ENCODE data around the gene SNX11.

The SNX11 gene

DNA sequence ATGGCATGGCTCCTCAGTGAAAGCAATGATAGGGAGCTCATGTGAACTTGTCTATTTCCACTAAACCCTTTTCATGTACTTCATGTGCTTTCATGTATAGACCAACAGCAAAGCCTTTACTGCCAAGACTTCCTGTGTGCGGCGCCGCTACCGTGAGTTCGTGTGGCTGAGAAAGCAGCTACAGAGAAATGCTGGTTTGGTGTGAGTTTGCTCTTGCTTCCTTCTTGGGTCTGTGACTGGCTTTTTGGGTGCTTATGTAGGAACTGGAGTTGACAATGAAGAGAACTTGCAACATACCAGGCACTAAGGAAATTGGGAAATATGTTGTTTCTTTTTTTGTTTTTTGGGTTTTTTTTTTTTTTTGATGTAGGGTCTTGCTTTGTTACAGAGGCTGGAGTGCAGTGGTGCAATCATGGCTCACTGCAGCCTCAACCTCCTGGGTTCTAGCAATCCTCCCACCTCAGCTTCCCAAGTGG, 5.7 kb downstream of the SNX11 start:
- Histone ChIP-seq H3K4me3 (ENCODE audit: insufficient read depth, low read depth, low read length, poor library complexity, severe bottlenecking) (no peak overlapping the region), H3K4me1 (ENCODE audit: control insufficient read depth, insufficient read depth, low read length, poor library complexity, severe bottlenecking) (peaks cover 16% of the 10 kb centered on the region), H3K36me3 (ENCODE audit: control insufficient read depth, insufficient read depth, low read length) (peaks cover 20% of the 10 kb centered on the region), H3K27me3 (replicated peaks; ENCODE audit: control insufficient read depth, insufficient read depth, low read length, poor library complexity, severe bottlenecking) (no peaks in the 10 kb centered on the region), H3K9me3 (ENCODE audit: control insufficient read depth, low read length) (no peaks in the 10 kb centered on the region), H3K27ac (ENCODE audit: insufficient read depth, low read length, poor library complexity, severe bottlenecking) (no peak overlapping the region)
- peak in 1 of 3 donors; percentile 10 for DNase-seq

DNA sequence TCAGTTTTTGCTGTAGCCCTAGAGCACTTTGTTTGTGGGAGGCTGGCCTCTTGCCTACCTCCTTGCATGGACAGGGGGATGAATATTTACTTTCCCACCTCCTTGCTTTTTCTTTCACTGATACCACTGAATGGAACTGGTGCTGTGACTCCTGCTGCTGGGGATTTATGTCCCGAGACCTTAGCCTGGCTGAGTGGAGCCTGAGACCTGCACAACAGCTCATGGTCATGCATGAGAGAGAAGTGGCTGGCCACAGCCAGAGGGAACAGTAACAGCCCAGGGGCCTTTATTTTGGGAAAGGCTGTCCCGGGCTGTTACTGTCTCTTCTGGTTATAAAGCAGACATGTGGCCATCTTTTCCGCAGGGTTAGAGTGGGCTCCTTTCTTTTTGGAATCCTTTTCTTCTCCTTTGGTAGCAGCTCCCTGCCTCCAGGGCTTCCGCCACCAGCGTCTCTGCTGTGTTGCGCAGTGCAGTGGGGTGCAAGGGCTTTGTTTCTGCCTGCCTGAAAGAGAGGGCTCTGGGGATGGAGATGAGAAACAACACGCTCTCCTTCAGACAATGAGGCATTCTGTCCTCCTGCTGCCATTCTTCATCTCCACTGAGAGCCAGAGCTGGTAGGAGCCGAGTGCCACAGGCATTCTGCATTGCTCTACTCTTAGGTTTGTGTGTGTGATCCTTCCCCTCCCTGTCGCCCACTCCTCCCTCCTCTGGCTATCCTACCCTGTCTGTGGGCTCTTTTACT, 14.5 kb downstream of the SNX11 start:
- Histone ChIP-seq H3K9me3 (ENCODE audit: control insufficient read depth, low read length) (no peaks in the 10 kb centered on the region), H3K27ac (ENCODE audit: insufficient read depth, low read length, poor library complexity, severe bottlenecking) (no peak overlapping the region), H3K36me3 (ENCODE audit: control insufficient read depth, insufficient read depth, low read length) (peaks cover 37% of the 10 kb centered on the region), H3K27me3 (replicated peaks; ENCODE audit: control insufficient read depth, insufficient read depth, low read length, poor library complexity, severe bottlenecking) (no peaks in the 10 kb centered on the region), H3K4me1 (ENCODE audit: control insufficient read depth, insufficient read depth, low read length, poor library complexity, severe bottlenecking) (no peaks in the 10 kb centered on the region), H3K4me3 (ENCODE audit: insufficient read depth, low read depth, low read length, poor library complexity, severe bottlenecking) (no peak overlapping the region)
- DNase-seq = no peak

DNA sequence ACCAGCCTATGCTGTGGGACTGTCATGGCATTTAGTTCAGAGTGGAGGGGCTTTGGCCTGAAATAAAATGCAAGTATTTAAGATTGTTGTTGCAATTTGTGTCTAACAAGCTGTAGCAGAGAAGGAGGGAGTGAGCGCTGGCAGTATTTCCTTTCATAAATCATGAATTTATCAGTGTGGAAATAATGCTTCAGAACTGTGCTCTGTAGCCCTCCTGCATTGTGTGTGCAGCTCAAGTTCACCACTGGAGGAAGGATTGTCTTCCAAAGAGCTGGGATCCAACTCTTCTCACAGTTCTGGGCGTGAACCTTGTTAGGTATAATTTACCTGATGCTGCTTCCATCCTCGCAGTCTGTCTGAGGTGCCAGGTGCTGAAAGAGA, 15.1 kb downstream of the SNX11 start:
- Histone ChIP-seq H3K9me3 (ENCODE audit: control insufficient read depth, low read length) (no peaks in the 10 kb centered on the region), H3K27me3 (replicated peaks; ENCODE audit: control insufficient read depth, insufficient read depth, low read length, poor library complexity, severe bottlenecking) (no peaks in the 10 kb centered on the region), H3K4me3 (ENCODE audit: insufficient read depth, low read depth, low read length, poor library complexity, severe bottlenecking) (no peak overlapping the region), H3K4me1 (ENCODE audit: control insufficient read depth, insufficient read depth, low read length, poor library complexity, severe bottlenecking) (no peaks in the 10 kb centered on the region), H3K36me3 (ENCODE audit: control insufficient read depth, insufficient read depth, low read length) (peaks cover 34% of the 10 kb centered on the region), H3K27ac (ENCODE audit: insufficient read depth, low read length, poor library complexity, severe bottlenecking) (no peak overlapping the region)
- DNase-seq = no peak

DNA sequence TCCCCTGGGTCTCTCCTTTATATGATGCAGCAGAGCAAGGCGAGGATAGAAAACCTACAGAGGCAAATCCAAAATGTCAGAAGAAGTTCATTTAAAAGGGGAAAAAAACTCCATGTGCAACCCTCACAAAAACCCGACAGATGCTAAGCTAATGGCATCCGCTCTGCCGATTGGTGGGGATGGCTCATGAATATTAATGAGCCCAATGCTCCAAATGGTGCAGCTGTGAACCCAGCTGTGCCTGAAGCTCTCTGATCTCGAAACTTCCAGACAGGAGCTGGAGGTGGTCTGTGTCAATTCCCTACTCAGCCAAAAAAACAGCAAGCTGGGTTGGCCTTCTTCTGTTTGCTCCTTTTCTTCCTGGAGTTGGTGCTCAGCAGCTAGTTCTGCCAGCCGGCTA, 15.5 kb downstream of the SNX11 start:
- no peak for DNase-seq
- no peaks in the 10 kb centered on the region for H3K9me3 ChIP-seq (ENCODE audit: control insufficient read depth, low read length)
- no peaks in the 10 kb centered on the region for H3K27me3 ChIP-seq (replicated peaks; ENCODE audit: control insufficient read depth, insufficient read depth, low read length, poor library complexity, severe bottlenecking)
- peaks cover 32% of the 10 kb centered on the region for H3K36me3 ChIP-seq (ENCODE audit: control insufficient read depth, insufficient read depth, low read length)
- H3K27ac ChIP-seq (ENCODE audit: insufficient read depth, low read length, poor library complexity, severe bottlenecking) = no peak overlapping the region
- no peak overlapping the region for H3K4me3 ChIP-seq (ENCODE audit: insufficient read depth, low read depth, low read length, poor library complexity, severe bottlenecking)
- no peaks in the 10 kb centered on the region for H3K4me1 ChIP-seq (ENCODE audit: control insufficient read depth, insufficient read depth, low read length, poor library complexity, severe bottlenecking)

DNA sequence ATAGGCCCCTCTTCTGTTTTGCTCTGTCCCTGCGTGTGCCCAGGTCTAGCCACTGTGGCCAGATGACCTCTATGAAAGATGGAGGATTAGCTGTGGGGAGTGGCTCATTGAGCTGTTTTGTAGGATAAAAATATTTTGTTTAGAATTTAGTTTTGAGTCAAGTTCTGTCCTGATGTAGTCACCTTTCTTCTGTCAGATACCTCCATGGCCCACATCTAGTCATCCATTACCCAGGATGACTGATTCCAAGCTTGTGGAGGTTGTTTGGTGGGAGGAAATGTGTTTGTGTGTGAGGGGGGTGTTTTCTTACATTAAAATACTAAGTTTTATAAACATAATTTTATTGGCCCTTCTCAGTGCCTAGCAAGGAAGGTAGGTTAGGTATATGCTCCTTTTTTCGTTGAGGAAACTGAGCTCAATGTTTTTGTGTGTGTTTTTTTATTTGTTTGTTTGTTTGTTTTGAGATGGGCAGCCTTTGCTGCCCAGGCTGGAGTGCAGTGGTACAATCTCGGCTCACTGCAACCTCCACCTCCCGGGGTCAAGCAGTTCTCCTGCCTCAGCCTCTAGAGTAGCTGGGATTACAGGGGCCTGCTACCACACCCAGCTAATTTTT, 16.3 kb downstream of the SNX11 start:
- Histone ChIP-seq H3K4me3 (ENCODE audit: insufficient read depth, low read depth, low read length, poor library complexity, severe bottlenecking) (no peak overlapping the region), H3K27ac (ENCODE audit: insufficient read depth, low read length, poor library complexity, severe bottlenecking) (no peak overlapping the region), H3K36me3 (ENCODE audit: control insufficient read depth, insufficient read depth, low read length) (peaks cover 28% of the 10 kb centered on the region), H3K27me3 (replicated peaks; ENCODE audit: control insufficient read depth, insufficient read depth, low read length, poor library complexity, severe bottlenecking) (no peaks in the 10 kb centered on the region), H3K9me3 (ENCODE audit: control insufficient read depth, low read length) (no peaks in the 10 kb centered on the region), H3K4me1 (ENCODE audit: control insufficient read depth, insufficient read depth, low read length, poor library complexity, severe bottlenecking) (no peaks in the 10 kb centered on the region)
- no peak for DNase-seq

DNA sequence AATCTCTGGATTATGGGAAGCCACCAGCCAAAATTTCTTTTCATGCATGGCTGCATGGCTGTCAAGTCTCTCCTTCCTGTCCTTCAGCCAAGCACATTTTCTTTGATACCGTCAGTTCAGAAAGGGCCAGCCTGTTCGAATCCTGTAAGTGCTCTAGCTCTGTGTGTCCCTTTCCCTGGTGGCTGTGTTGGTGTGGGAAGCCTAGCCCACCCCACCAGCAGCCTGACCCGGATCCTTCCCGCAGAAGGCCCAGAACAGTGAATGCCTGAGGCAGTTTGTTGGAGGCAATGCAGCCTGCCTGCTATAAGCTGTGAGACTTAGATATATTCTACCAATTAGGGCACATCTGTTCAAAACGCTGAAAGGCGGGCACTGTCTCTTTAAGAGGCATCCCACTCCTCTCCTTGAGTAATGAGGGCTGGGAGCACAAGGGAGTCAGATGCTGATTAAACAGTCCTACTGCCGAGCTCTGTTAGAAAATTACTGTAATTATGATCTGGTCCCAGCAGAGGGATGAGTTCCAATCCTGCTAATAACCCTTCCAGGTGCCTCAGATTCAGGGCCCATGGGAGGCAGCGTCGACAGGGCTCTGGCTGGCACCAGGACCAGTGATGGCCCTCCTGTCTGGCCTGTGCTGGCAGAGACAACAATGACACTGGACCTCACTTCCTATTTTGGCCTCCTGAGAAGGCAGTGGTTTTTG, 18.4 kb downstream of the SNX11 start:
- DNase-seq = no peak
- Histone ChIP-seq H3K4me3 (ENCODE audit: insufficient read depth, low read depth, low read length, poor library complexity, severe bottlenecking) (no peak overlapping the region), H3K36me3 (ENCODE audit: control insufficient read depth, insufficient read depth, low read length) (peaks cover 20% of the 10 kb centered on the region)

DNA sequence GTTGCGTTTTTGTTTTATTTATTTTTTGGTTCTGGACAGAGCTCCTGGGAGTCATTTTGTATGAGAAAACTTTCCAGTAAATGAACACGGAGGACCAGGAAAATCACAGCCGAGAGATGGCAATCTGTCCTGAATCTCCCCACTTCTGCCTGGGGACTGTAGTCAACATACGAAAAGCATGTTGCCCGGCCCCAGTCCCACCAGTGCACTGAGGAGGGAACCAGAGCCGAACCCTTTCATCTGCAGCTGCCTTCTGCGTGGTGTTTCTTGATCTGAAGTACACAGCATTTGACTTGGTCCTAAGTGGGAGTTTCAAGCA, 18.9 kb downstream of the SNX11 start:
- H3K36me3 ChIP-seq (ENCODE audit: control insufficient read depth, insufficient read depth, low read length) = peaks cover 15% of the 10 kb centered on the region

More for the DNA sequence above, 18.4 kb downstream of the SNX11 start:
- Histone ChIP-seq H3K27ac (ENCODE audit: insufficient read depth, low read length, poor library complexity, severe bottlenecking) (no peak overlapping the region), H3K9me3 (ENCODE audit: control insufficient read depth, low read length) (no peaks in the 10 kb centered on the region), H3K27me3 (replicated peaks; ENCODE audit: control insufficient read depth, insufficient read depth, low read length, poor library complexity, severe bottlenecking) (no peaks in the 10 kb centered on the region), H3K4me1 (ENCODE audit: control insufficient read depth, insufficient read depth, low read length, poor library complexity, severe bottlenecking) (no peaks in the 10 kb centered on the region)

DNA sequence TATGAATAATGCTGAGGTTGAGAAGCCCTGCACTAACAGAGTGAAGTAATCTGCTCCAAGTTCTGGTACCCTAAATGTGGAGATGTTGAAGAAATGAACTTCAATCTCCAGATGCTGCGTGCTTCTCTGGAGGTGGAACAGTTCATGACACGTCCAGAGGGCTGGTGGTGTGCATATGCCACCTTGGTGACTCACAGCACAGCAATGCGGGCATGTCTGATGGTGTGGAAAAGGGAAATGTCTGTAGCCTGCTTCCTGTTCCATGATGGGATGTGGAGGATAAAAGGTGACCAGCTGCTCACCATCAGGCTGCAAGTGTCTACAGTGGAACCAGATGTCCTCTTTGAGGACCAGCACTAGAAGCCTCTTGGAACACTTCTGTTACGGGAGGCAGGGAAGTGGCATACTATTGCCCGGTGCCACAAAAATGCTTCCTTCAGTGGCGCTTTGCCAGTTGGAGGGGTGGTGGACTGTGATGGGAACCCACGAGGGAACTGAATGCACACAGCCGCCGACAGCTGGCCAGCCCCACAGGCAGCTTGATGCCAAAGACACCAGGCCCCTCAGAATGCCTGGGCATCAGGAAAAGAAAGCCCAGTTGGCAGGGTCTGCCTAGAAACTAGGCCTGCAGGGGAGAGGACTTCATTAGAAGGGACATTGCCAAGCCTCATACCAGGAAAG, 19.9 kb downstream of the SNX11 start:
- H3K4me3 ChIP-seq (ENCODE audit: insufficient read depth, low read depth, low read length, poor library complexity, severe bottlenecking) = no peak overlapping the region
- no peaks in the 10 kb centered on the region for H3K9me3 ChIP-seq (ENCODE audit: control insufficient read depth, low read length)
- peaks cover 4% of the 10 kb centered on the region for H3K36me3 ChIP-seq (ENCODE audit: control insufficient read depth, insufficient read depth, low read length)
- no peak overlapping the region for H3K27ac ChIP-seq (ENCODE audit: insufficient read depth, low read length, poor library complexity, severe bottlenecking)
- no peak for DNase-seq
- no peaks in the 10 kb centered on the region for H3K4me1 ChIP-seq (ENCODE audit: control insufficient read depth, insufficient read depth, low read length, poor library complexity, severe bottlenecking)
- H3K27me3 ChIP-seq (replicated peaks; ENCODE audit: control insufficient read depth, insufficient read depth, low read length, poor library complexity, severe bottlenecking) = no peaks in the 10 kb centered on the region

More for the DNA sequence above, 18.9 kb downstream of the SNX11 start:
- H3K27me3 ChIP-seq (replicated peaks; ENCODE audit: control insufficient read depth, insufficient read depth, low read length, poor library complexity, severe bottlenecking) = no peaks in the 10 kb centered on the region
- H3K4me1 ChIP-seq (ENCODE audit: control insufficient read depth, insufficient read depth, low read length, poor library complexity, severe bottlenecking) = no peaks in the 10 kb centered on the region
- H3K27ac ChIP-seq (ENCODE audit: insufficient read depth, low read length, poor library complexity, severe bottlenecking) = no peak overlapping the region
- H3K9me3 ChIP-seq (ENCODE audit: control insufficient read depth, low read length) = no peaks in the 10 kb centered on the region
- no peak overlapping the region for H3K4me3 ChIP-seq (ENCODE audit: insufficient read depth, low read depth, low read length, poor library complexity, severe bottlenecking)
- no peak for DNase-seq

DNA sequence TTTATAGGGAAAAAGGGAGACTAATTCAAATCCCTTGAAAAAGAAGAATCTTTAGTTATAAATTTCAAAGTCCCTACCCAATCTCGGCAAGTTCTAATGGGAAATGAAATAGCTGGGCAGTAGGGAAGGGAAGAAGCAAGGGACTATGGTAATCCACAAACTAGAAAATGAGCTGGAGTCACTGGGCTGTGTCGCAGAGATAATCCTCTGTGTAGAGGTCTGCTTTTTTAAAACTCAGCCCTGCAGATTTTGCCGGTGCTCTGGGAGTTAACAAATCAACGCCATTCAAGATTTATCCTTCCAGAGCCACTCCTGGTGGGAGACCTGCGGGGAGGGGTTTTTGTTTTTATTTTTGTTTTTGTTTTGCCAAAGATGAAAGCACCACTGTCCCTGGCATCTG, 20.8 kb downstream of the SNX11 start:
- H3K9me3 ChIP-seq (ENCODE audit: control insufficient read depth, low read length) = no peaks in the 10 kb centered on the region
- H3K27ac ChIP-seq (ENCODE audit: insufficient read depth, low read length, poor library complexity, severe bottlenecking) = no peak overlapping the region
- DNase-seq = no peak
- H3K4me3 ChIP-seq (ENCODE audit: insufficient read depth, low read depth, low read length, poor library complexity, severe bottlenecking) = no peak overlapping the region
- H3K36me3 ChIP-seq (ENCODE audit: control insufficient read depth, insufficient read depth, low read length) = peaks cover 6% of the 10 kb centered on the region
- no peaks in the 10 kb centered on the region for H3K4me1 ChIP-seq (ENCODE audit: control insufficient read depth, insufficient read depth, low read length, poor library complexity, severe bottlenecking)
- H3K27me3 ChIP-seq (replicated peaks; ENCODE audit: control insufficient read depth, insufficient read depth, low read length, poor library complexity, severe bottlenecking) = no peaks in the 10 kb centered on the region

DNA sequence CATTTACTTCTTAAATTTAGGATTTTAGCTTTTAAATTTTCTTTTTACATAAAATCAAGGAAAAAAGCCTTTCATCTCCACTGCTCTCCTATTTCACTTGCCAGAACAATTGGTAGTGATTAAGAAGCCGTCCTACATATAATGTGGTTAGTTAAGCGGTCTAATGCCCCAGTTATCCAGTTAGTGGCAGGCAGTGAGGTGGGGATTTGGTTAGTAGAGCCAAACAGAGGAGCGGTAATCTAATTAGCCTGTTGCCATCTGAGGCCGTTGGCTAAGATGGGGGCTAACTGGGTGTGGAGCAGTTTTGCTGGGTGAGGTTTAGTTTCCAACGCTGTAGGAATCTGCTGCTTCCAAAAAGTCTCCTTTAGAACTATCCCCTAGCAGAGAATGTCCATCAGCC, 22.4 kb downstream of the SNX11 start:
- no peak overlapping the region for H3K27ac ChIP-seq (ENCODE audit: insufficient read depth, low read length, poor library complexity, severe bottlenecking)
- H3K27me3 ChIP-seq (replicated peaks; ENCODE audit: control insufficient read depth, insufficient read depth, low read length, poor library complexity, severe bottlenecking) = no peaks in the 10 kb centered on the region
- H3K36me3 ChIP-seq (ENCODE audit: control insufficient read depth, insufficient read depth, low read length) = peaks cover 7% of the 10 kb centered on the region
- no peak for DNase-seq
- no peaks in the 10 kb centered on the region for H3K9me3 ChIP-seq (ENCODE audit: control insufficient read depth, low read length)
- H3K4me3 ChIP-seq (ENCODE audit: insufficient read depth, low read depth, low read length, poor library complexity, severe bottlenecking) = no peak overlapping the region
- H3K4me1 ChIP-seq (ENCODE audit: control insufficient read depth, insufficient read depth, low read length, poor library complexity, severe bottlenecking) = no peaks in the 10 kb centered on the region
